GM18517 (cell line): Measurements from ENCODE around the gene AK2.
"Not testable (repeated sequence)": the region's sequence is repeated elsewhere in the genome, so short reads cannot be mapped to it uniquely, and the experiment has no call there.

Experiments
- ATAC-seq: cut with Tn5 transposase; IDR thresholded peaks from one replicate; pipeline ENCODE4 v1.9.1; 2021; ENCODE audit warnings: mild to moderate bottlenecking, moderate library complexity; ENCODE audit not compliant: unreplicated experiment

Gene AK2

DNA sequence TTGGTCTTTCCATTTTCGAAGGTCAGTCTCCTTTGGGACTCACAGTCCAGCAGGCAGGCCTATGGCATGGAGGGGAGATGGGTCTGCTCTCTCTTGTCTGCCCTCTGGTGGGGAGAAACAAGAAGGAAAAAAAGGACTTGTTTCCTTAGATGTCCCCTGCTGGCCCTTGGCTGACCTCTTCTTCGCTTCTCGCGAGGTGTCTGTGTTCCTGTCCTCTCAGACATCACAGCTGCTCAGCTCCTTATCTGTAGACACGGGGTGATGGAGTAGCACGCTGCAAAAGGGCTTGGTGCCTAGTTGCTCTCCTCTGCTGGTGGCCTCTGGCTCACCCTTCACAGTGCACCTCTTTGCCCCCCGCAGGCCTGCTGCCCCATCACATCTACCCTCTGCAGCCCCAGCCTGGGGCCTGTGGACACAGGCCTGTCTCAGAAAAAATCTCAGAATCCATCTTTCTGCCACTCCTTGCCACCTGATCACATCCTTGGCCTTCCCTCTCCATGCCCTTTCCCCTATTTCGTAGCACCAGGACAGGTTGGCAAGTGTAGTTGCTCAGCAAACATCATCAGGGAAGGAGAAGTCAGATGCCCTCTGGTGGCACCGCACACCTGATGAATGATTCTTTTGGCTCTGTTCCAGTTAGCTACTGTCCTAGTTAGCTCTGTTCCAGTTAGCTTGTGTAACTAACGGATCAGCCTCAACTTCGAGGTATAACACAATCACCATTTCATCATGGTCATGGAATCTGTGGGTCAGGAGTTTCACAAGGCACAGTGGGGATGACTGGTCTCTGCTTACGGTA is 18.7 kb upstream of the AK2 start:
- ATAC-seq, result no peak

GRCh38 chr1:33050221-33051076 is 13.8 kb upstream of the AK2 start:
- no peak for ATAC-seq

- no peak for ATAC-seq
These were observed 12.7 kb upstream of the AK2 start for GRCh38 chr1:33049371-33049770.

- ATAC-seq, result no peak
These were observed 11.7 kb upstream of the AK2 start for GRCh38 chr1:33048426-33048825.

DNA sequence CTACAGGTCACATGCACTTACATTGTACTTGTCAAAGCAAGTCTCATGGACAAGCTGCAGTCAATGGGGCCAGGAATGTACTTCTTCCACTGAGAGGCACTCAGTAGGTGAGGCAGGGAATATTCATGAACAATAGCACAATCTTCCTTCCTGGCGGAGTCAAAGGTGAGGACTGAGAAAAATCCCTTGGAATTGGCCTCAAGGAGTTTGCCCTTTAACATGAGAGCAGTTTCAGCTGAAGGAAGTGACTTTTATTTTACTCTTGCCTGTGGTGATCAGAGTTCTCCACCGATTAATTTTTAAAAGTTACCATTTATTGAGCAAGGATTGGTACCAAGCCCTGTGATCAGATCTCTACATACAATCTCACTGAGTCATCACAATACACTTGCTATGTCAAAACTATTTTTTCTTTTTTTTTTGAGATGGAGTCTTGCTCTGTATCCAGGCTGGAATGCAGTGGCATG is 11.2 kb upstream of the AK2 start:
- ATAC-seq, result no peak

- ATAC-seq, result no peak
These were observed 10.6 kb upstream of the AK2 start for GRCh38 chr1:33047290-33047689.

- ATAC-seq, result not testable (repeated sequence)
These were observed 9.6 kb upstream of the AK2 start for GRCh38 chr1:33046234-33046633.

- ATAC-seq, result no peak
These were observed 9.1 kb upstream of the AK2 start for GRCh38 chr1:33045814-33046213.

- ATAC-seq, result no peak
These were observed 8.6 kb upstream of the AK2 start for GRCh38 chr1:33045246-33045645.

DNA sequence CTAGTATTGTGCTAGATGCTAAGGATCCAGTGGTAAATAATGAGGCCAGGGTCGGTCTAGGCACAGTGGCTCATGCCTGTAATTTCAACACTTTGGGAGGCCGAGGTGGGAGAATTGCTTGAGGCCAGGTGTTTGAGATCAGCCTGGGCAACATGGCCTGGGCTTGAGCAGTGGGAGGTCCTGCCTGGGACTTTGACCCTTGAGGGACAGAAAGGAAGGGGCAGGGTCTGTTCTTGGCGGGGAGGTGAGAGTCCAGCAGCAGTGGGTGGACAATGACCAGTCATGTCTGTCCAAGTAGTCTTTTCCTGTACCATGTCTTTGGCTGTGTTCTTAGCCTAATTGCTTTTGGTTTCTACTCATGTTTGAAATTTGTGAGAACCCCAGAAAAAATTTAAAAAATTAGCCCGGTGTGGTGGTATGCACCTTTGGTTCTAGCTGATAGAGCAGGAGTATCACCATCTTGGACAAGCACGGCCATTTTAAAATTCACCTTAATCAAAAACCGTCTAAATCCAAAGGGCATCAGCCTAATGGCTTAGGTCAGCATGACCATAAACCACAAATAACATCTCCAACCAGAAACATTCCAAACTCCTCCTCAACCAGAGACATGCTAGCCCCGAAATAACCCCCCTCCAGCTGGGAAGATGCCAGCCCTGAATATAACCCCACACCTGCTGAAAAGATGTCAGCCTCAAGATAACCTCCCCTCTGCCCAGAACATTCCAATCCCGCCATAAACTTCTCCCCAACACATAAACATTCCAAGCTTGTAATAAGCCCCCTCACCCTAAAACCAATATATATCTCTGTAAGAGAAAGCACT is 6.8 kb upstream of the AK2 start:
- no peak for ATAC-seq

- ATAC-seq, result no peak
These were observed 6.1 kb upstream of the AK2 start for GRCh38 chr1:33042831-33043230.

- ATAC-seq, result no peak
These were observed 4.3 kb upstream of the AK2 start for GRCh38 chr1:33041026-33041425.

GRCh38 chr1:33039840-33040239 is 3.2 kb upstream of the AK2 start:
- no peak for ATAC-seq

DNA sequence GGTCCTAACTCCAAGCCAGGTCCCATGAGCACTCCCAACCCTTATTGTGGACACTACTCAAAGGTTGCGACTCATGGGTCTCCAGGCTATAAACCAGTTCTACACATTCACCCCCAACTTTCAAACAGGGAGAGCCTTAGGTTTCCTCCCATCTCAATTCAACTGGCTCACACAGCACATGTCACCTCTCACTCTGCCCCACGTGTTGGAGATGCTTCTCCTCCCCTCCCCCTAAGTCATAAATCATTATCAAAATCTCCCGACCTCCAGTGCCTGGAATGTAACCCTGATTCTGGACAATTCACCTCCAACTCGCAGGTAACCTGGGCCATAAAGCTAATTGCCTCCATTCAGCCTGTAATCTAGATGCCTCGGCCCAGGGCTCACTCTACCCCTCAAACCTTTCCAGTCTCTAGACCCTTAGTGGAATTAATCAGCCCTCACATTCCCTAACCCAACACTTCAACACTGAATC is 595 bp downstream of the AK2 start:
- no peak for ATAC-seq

GRCh38 chr1:33032126-33032869 is 4.4 kb downstream of the AK2 start:
- ATAC-seq, result no peak

- ATAC-seq, result no peak
These were observed 5.2 kb downstream of the AK2 start for GRCh38 chr1:33031506-33031905.

DNA sequence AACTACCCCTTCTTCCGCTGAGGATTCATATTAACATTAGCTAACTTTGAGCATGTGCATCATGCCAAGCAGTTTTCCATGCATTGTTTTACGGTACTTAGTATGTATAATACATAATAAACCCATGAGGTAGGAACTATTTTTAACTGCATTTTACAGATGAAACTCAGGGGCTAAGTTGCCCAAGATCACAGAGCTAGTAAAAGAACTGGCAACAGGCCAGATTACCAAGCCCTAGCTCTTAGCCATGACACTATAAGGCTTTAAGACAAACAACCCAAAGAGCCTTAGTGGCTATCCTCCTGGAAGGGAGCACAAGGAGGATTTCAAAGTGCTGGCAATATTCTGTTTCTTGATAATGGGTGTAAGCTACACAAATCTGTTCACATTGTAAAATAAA is 6.1 kb downstream of the AK2 start:
- ATAC-seq, result no peak

DNA sequence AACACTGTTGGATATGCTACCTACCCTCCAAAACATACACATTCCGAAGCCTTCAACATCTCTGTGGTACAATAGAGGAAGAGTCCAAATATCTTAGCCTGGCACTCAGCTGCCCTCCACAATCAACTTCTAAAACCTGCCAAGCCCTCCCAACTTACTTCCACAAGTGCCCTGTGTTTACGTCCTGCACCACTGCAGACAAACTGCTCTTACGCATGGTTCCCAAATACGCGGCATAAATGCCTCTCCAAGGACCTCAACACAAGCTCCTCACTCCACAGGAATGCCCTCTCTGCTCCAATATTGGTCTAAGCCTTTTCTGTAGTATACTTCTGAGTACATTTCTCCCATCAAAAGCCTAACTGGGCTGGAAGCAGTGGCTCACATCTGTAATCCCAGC is 6.8 kb downstream of the AK2 start:
- no peak for ATAC-seq

DNA sequence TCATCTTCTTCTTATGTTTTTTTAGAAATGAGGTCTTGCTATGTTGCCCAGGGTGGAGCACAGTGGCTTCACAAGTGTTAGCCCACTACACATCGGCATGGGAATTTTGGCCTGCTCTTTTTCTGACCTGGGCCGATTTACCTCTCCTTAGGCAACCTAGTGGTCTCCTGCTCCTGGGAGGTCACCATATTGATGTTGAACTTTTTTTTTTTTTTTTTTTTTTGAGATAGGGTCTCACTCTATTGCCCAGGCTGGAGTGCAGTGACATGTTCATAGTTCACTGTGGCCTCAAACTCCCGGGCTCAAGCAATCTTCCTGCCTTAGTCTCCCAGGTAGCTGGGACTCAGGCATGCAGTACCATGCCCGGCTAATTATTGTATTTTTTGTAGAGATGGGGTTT is 7.5 kb downstream of the AK2 start:
- ATAC-seq, result no peak

- ATAC-seq, result no peak
These were observed 10.9 kb downstream of the AK2 start for GRCh38 chr1:33025761-33026160.
